ACC112 (cell line): Measurements from ENCODE around the gene CAMSAP1.

Source experiments
- H2AFZ ChIP-seq: fragments of 200-600 bp; sonication (generic); one replicate; pipeline ENCODE4 v1.6.0; 2017; ENCODE audit warnings: antibody characterized with exemption, low read length; ENCODE audit not compliant: unreplicated experiment
- H3K27ac ChIP-seq: fragments of 200-600 bp; sonication (generic); 2 replicates; pipeline ENCODE4 v1.5.1; 2014; ENCODE audit warnings: low read depth, mild to moderate bottlenecking, antibody characterized with exemption, low read length, moderate library complexity
- H3K27me3 ChIP-seq: fragments of 200-600 bp; sonication (generic); 2 replicates; pipeline ENCODE4 v1.6.1; 2014; ENCODE audit warnings: mild to moderate bottlenecking, antibody characterized with exemption, low read length, moderate library complexity, mixed read lengths; ENCODE audit not compliant: insufficient read depth
- H3K36me3 ChIP-seq: fragments of 200-600 bp; sonication (generic); 2 replicates; pipeline ENCODE4 v1.6.1; 2016; ENCODE audit warnings: mild to moderate bottlenecking, antibody characterized with exemption, low read length, moderate library complexity, mixed read lengths; ENCODE audit not compliant: insufficient read depth
- H3K4me1 ChIP-seq: fragments of 200-600 bp; sonication (generic); one replicate; pipeline ENCODE4 v1.6.1; 2016; ENCODE audit warnings: low read length, mixed read lengths; ENCODE audit not compliant: insufficient read depth, unreplicated experiment, control insufficient read depth
- H3K4me3 ChIP-seq: fragments of 200-600 bp; sonication (generic); 2 replicates; pipeline ENCODE4 v1.5.1; 2014; ENCODE audit warnings: mild to moderate bottlenecking, low read depth, low read length
- H3K79me2 ChIP-seq: fragments of 200-600 bp; sonication (generic); one replicate; pipeline ENCODE4 v1.6.0; 2016; ENCODE audit warnings: low read length; ENCODE audit not compliant: control insufficient read depth, unreplicated experiment, insufficient read depth

CAMSAP1 gene

DNA sequence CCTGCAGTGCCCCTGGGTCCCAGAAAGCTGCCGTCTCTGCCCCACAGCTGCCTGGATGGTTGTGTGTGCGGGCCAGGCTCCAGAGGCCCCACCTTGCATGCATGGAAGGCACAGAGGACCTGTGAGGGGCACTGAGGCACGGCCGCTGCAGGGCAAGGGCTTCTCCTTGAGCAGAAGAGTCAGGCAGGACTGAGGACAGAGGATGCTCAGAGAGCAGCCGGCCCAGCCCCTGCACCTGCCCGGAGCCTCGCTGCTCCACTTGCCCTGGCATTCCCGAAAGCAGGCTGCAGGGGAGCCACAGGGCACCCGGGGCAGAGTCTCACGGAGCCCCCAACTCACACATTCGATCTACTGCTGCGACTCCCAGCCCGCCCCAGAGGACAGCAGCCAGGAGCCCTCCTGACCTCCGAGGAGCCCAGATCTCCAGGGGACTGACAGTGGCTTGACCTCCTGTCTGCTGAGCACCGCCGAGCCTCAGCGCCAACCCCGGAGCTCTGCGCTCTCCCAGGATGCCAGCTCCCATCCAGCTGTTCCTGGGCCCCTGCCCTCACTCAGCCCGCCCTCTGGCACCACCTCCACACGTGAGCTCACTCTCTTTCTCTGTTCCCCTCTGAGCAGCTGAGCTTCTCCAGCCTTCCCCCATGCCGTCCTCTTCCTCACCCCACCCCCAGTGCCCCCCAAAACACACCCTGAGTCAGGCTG lies 110.4 kb downstream of the CAMSAP1 start:
- peaks cover 4% of the 10 kb centered on the region; the same call in 1 of the 2 replicates for H3K27me3 ChIP-seq
- no peak overlapping the region for H3K27ac ChIP-seq
- H2AFZ ChIP-seq = no peak overlapping the region
- H3K4me1 ChIP-seq = no peaks in the 10 kb centered on the region
- H3K36me3 ChIP-seq = no peaks in the 10 kb centered on the region
- H3K4me3 ChIP-seq = no peak overlapping the region
- no peaks in the 10 kb centered on the region for H3K79me2 ChIP-seq

DNA sequence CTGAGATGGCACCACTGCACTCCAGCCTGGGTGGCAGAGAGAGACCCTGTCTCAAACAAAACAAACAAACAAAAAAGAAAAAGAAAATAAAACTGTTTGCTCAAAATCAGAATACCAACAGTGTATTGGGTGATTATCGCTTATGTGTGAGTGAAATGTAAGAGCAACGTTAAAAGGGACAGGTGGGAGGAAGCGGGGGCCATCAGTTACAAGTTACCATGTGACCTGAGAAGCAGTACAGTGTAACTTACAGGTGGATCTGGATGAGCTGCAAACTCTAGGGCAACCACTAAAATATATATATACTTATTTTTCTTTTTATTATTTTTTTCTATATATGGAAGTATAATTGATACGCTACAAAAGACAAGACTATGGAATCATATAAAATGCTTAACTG lies 112.0 kb downstream of the CAMSAP1 start:
- H3K27me3 ChIP-seq = peaks cover 4% of the 10 kb centered on the region; the same call in 1 of the 2 replicates
- H3K36me3 ChIP-seq = no peaks in the 10 kb centered on the region
- no peaks in the 10 kb centered on the region for H3K4me1 ChIP-seq

DNA sequence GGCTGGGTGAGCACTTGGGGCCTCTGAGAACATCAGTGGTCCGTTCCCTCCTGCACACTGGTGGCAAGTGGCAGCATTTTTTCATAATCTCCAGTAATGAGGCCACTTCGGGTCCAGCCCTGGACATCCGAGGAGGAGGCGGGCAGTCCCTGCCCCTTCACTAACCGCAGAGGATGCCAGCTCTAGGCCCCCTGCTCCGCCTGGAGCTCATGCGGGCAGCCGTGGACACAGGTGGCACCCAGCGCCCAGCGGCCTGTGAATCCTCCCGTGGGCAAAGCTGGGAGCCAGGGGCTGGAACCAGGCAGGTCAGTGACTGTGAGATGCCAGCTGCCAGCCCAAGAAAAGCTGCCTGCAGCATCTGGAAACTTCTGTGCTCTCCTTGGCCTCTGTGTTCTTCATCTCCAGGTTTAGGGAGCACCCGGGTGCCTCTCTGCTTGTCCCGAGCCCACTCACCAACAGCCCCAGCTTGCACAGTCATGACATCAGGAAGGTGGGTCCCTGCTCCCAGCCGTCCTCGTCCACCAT lies 112.9 kb downstream of the CAMSAP1 start:
- no peaks in the 10 kb centered on the region for H3K79me2 ChIP-seq
- no peaks in the 10 kb centered on the region for H3K36me3 ChIP-seq
- no peak overlapping the region for H2AFZ ChIP-seq
- peaks cover 4% of the 10 kb centered on the region; the same call in 1 of the 2 replicates for H3K27me3 ChIP-seq
- no peak overlapping the region for H3K27ac ChIP-seq
- H3K4me3 ChIP-seq = no peak overlapping the region
- H3K4me1 ChIP-seq = no peaks in the 10 kb centered on the region

More for the DNA sequence above, 112.0 kb downstream of the CAMSAP1 start:
- H3K27ac ChIP-seq = no peak overlapping the region
- no peaks in the 10 kb centered on the region for H3K79me2 ChIP-seq
- no peak overlapping the region for H2AFZ ChIP-seq
- no peak overlapping the region for H3K4me3 ChIP-seq

DNA sequence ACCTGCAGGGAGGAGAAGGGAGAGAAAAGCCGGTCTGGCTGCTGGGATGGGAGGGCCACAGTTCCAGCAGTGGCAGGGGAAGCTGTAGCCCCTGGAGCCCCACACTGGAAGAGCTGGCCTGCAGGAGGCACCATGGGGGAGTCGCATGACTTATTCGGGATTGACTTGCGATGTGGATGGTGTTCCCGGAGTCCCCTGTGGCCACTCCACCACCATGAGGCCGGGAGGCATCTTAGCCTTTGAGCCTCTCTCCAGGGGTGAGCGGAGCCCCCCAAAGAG lies 113.3 kb downstream of the CAMSAP1 start:
- Histone ChIP-seq H3K79me2 (no peaks in the 10 kb centered on the region), H2AFZ (no peak overlapping the region), H3K4me1 (no peaks in the 10 kb centered on the region), H3K27me3 (peaks cover 4% of the 10 kb centered on the region; the same call in 1 of the 2 replicates), H3K27ac (no peak overlapping the region), H3K4me3 (no peak overlapping the region), H3K36me3 (no peaks in the 10 kb centered on the region)

DNA sequence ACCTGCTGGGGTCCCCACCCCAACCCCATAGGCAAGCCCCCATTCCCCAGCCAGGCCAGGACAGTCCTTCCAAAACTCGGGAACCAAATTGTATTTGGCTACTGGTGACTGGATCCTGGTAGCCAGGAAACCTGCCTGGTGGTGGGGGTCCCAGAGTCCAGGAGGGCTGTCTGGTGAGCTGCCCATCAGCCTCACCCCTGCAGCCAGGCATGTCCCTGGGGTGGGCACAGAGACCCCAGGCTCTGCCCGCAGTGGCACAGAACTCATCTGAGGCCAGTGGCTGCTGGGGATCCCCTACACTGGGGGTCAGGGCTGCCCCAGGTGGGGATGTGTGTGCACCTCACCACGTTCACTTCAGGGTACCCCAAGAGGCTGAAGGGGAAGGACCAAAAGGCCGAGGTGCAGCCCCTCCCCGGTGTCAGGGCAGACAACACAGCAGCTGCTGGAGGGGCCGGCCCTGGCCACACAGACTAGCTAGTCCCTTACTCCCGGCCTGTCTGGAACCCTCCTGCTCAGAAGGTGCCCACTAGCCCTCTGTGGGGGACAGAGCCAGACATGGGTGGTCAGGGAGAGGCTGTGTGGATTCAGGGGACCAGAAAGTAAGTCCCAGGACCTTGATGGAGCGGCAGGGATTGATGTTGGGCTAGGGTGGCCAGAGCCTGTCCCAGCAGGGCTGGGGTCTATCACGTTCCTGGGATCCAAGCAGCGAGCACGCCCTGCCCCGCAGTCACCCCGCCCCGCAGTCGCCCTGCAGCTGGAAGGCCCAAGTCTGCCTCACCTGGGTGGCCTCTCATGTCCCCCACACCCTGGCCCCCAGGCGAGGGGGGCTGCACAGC lies 113.9 kb downstream of the CAMSAP1 start:
- H3K27ac ChIP-seq = no peak overlapping the region
- H2AFZ ChIP-seq = no peak overlapping the region
- no peaks in the 10 kb centered on the region for H3K36me3 ChIP-seq
- no peaks in the 10 kb centered on the region for H3K4me1 ChIP-seq
- peaks cover 4% of the 10 kb centered on the region; the same call in 1 of the 2 replicates for H3K27me3 ChIP-seq
- H3K79me2 ChIP-seq = no peaks in the 10 kb centered on the region
- H3K4me3 ChIP-seq = no peak overlapping the region

DNA sequence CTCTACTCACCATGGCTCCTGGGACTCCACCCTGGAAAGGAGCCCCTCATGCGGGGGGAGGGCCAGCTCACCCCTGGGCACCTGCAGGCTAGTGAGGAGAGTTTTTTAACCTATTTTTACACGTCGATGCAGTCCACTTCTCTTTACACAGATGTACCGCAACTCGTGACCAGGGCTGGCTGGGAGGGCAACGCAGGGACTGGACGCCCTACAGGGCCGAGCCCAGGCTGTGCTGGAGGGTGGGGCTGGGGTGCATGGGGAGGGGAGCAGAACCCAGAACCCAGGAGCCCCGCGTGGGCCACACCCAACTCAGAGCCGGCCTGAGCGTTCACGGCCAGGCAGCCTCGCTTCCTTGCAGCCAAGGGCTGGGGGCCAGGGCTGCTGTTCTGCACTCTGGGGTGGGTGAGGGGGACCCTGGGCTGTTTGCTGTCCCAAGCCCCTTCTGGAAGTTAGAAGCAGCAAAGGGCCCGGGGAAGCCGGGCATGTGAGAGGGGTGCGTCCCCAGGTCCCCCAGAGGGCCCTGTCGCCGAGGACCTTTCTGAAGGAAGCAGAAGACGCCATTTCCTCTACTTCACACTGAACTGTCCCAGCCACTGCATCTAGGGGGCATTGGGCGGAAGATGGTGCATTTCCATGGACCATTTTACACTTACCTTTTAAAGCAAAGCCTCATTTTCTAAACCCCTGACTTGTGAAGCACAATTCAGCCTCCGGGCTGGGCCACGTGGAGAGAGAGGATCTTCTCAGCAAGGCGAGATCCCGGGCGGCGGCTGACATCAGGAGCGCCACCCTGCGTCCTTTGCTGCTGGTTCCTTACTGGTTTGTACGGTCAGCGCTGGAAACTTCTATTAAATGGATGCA lies 114.8 kb downstream of the CAMSAP1 start:
- Histone ChIP-seq H3K27ac (no peak overlapping the region), H3K27me3 (peaks cover 13% of the 10 kb centered on the region; the same call in 1 of the 2 replicates)

DNA sequence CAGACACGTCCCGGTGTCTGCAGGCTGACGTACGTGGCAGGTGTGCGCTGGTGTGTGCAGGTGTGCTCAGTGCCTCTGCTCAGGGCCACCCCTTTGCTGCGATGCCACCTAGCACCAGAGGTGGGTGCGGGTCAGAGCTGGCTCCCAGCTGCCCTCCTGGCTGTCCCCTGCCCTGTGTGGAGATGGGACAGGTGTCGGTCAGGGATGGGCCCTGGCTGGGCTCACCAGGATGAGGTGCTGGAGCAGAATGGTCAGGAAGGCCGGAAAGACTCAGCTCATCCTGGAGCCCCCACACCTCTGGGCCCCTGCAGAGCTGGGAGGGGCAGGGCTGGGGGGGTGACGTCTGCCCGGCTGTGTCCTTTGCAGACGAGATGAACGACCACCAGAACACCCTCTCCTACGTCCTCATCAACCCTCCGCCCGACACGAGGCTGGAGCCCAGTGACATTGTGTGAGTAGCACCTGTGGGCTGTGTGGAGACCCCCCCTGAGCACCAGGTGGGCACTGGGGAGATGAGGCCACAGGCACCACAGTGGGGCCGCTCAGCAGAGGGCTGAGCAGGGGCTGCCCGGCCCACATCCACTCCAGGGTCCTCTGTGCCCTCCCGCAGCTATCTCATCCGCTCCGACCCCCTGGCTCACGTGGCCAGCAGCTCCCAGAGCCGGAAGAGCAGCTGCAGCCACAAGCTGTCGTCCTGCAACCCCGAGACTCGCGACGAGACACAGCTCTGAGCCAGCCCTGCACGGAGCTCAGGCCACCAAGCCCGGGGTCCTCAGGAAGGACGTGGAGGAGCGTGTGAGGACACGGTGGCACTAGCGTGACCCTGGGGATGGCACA lies 115.7 kb downstream of the CAMSAP1 start:
- H3K4me1 ChIP-seq = no peaks in the 10 kb centered on the region
- peaks cover 15% of the 10 kb centered on the region; the same call in 1 of the 2 replicates for H3K27me3 ChIP-seq
- H3K79me2 ChIP-seq = no peaks in the 10 kb centered on the region
- H3K4me3 ChIP-seq = no peak overlapping the region
- no peaks in the 10 kb centered on the region for H3K36me3 ChIP-seq
- no peak overlapping the region for H3K27ac ChIP-seq
- H2AFZ ChIP-seq = no peak overlapping the region

More for the DNA sequence above, 114.8 kb downstream of the CAMSAP1 start:
- Histone ChIP-seq H3K4me3 (no peak overlapping the region), H3K79me2 (no peaks in the 10 kb centered on the region), H3K36me3 (no peaks in the 10 kb centered on the region), H3K4me1 (no peaks in the 10 kb centered on the region), H2AFZ (no peak overlapping the region)

DNA sequence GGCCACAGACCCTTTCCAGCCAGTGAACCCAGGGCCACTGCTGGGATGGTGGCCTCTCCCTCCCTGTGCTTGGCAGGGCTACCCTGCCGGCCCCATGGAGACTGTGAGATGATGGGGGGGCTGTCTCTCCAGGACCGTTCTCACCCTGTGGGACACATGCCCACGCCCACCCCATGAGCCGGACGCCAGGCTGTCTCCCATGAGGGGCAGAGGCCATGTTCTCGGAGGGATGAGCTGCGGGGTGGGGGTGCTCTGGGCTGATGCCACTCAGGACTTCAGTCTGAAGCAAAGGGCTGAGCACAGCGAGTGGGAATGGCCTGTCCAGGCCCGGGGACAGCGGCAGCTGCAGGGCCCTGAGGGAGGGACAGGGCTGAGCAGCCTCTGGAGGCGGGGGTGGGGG lies 116.5 kb downstream of the CAMSAP1 start:
- Histone ChIP-seq H3K27ac (no peak overlapping the region), H3K4me3 (no peak overlapping the region), H2AFZ (no peak overlapping the region), H3K27me3 (0 out of 2 replicates have a peak, but pooled peaks cover 15% of the 10 kb centered on the region), H3K79me2 (no peaks in the 10 kb centered on the region), H3K4me1 (no peaks in the 10 kb centered on the region), H3K36me3 (no peaks in the 10 kb centered on the region)

DNA sequence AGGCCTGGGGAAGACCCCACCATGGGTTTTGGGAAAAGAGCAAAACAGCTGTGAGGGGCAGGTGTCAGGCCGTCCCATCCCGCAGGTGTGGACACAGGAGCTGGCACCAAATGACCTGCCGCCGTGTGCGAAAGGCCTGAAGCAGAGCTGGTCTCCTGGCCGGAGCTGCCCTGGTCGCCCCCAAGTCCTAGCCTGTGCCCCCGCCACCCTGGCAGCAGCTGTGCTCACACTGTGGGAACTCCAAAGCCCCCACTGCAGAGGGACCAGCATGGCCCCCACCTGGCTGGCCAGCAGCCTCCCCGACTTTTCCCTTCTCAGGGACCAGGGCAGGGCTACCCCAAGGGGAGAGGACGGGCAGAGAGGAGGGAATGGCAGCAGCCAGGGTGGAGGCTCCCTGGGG lies 117.0 kb downstream of the CAMSAP1 start:
- Histone ChIP-seq H3K4me3 (no peak overlapping the region), H3K27ac (no peak overlapping the region), H2AFZ (no peak overlapping the region), H3K36me3 (no peaks in the 10 kb centered on the region), H3K79me2 (no peaks in the 10 kb centered on the region), H3K27me3 (0 out of 2 replicates have a peak, but pooled peaks cover 15% of the 10 kb centered on the region), H3K4me1 (no peaks in the 10 kb centered on the region)
